T1000 (cell line): ENCODE data around the gene HIPK3.
"Not testable (repeated sequence)": the region's sequence is repeated elsewhere in the genome, so short reads cannot be mapped to it uniquely, and the experiment has no call there.

ENCODE experiments used
- DNase-seq: peaks from one replicate; lab custom pipeline; 2025; ENCODE audit warnings: mixed read lengths; lab: John Stamatoyannopoulos, UW

HIPK3 gene

DNA sequence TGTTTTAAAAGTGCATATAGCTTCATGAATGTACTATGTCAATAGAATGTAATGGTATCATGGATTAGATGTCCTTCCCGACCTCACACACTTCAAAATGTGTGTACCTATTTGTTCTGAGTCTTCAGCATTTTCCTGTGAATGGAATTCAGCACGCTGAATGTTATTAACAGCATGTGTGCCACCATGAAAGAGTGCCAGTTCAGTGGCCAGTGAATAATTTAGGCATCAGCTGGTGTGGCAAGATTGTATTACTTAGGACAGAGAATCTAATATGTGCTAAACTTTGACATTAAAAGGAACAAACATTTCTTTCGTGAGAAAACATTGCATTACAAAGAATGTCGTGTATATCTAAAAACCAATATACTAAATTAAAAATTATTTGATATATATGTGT, 46.4 kb downstream of the HIPK3 start:
- no peak for DNase-seq

DNA sequence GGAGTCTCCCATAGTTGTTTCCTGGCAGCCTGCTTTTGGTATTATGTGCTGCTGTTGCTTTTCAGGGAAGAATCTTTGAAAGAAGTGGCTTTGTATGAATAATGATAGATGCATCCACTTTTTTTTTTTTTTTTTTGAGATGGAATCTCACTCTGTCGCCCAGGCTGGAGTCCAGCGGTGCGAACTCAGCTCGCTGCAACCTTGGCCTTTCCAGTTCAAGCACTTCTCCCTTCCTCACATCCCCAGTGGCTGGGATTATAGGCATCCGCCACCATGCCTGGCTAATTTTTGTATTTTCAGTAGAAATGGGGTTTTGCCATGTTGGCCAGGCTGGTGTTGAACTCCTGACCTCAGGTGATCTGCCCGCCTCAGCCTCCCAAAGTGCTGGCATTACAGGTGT, 49.6 kb downstream of the HIPK3 start:
- not testable (repeated sequence) for DNase-seq

DNA sequence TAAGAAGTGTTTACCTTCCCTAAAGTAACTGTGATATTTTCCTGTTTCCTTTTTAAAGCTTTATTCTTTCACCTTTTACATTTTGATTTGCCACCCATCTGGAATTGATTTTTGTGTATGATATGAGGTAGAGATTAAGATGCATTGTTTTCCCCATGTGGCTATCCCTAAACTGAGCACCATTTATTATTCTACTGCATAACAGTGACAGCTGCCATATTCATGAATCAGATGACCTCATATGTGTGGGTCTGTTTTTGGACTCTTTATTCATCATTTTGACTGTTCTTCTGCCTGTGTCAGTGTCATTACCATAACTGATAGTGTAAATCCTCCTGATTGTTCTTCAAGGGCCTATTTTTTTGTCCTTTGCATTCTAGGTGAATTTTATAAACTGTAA, 50.8 kb downstream of the HIPK3 start:
- no peak for DNase-seq

DNA sequence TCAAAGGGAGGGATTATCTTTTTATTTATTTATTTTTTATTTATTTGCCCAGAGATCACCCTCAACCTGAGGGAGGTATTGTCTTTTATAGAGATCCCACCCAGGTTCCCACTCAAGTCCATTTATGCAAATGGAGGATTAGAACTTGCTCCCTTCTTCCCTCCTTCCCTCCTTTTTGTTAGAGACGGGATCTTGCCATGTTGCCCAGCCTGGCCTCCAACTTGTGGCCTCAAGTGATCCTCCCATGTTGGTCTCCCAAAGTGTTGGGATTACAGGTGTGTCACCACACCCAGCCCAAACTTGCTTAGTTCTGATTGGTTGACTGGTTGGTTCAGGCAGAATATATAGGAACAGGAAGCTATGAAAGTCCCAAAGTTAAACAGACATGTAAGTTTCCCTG, 51.9 kb downstream of the HIPK3 start:
- DNase-seq: no peak

DNA sequence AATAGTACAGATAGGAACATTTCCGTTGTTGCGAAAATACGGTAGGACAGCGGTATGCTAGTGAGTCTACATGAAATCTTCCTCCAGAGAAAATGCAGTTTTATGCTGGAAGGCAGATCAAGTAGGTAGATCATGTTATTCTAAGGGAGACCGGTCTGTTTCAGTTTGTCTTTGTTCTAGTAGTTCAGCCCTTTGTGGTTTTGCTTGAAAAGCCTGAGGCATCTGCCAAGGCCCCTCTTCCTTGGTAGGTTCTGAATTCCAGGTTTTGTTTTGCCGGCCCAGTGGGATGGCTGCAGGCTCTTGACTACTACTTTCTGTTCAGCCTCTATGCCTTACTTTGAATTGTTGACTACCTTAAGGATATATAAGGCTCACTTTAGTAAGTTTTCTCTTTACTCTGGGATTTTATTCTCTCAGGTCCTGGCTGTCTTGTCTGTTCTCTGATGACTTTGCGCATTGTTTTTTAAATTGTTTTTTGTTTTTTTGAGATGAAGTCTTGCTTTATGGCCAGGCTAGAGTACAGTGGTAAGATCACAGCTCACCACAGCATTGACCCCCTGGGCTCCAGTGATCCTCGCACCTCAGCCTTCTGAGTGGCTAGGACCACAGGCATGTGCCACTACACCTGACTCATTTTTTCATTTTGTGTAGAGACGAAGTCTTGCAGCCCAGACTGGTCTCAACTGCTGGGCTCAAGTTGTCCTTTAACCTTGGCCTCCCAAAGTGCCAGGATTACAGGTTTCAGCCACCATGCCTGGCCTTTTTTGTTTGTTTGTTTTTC, 53.7 kb downstream of the HIPK3 start:
- no peak for DNase-seq

DNA sequence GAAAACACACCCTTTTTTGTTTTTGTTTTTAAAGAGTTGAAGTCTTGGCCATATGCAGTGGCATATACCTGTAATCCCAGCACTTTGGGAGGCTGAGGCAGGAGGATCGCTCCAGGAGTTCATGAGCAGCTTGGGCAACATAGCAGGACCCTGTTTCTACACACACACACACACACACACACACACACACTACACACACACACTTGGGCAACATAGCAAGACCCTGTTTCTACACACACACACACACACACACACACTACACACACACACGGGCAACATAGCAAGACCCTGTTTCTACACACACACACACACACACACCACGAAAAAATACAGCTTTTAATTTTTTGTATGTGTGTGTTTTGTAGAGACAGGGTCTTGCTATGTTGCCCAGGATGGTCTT, 54.5 kb downstream of the HIPK3 start:
- no peak for DNase-seq

DNA sequence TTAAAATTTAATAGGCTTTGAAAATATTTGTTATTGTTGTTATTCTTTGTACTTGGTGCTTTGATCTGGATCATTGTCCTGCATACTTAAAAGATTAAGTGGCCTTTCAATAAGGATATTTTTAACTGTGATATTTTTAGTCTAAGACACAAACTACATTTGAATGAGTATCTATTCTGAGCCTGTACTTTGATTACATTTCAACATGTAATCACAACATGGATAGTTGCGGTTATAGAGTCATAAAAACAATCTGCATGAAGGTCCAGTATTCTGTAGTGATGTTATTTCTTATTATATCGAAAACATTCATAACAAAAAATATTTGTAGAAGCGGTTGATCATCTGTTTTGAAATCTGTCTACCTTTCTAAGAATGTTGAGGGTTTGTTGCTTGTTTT, 58.6 kb downstream of the HIPK3 start:
- no peak for DNase-seq

DNA sequence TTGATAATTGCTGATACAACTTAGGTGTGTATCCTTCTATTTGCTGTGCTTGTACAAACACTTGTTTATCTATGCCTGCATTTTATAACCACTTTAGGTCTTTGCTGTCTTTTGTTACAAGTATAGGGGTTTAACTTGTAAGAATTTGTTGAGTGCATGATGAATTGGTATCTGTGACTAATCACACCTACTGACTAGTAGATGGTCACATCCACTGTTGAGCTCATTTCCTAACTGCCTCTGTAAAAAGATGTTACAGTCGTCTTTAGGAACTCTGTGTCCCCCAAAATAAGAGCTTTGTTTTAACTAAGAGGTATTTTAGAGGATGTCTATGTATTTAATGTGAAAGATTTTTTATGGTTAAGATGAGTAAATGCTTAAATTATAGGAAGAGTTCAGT, 60.5 kb downstream of the HIPK3 start:
- DNase-seq: no peak

DNA sequence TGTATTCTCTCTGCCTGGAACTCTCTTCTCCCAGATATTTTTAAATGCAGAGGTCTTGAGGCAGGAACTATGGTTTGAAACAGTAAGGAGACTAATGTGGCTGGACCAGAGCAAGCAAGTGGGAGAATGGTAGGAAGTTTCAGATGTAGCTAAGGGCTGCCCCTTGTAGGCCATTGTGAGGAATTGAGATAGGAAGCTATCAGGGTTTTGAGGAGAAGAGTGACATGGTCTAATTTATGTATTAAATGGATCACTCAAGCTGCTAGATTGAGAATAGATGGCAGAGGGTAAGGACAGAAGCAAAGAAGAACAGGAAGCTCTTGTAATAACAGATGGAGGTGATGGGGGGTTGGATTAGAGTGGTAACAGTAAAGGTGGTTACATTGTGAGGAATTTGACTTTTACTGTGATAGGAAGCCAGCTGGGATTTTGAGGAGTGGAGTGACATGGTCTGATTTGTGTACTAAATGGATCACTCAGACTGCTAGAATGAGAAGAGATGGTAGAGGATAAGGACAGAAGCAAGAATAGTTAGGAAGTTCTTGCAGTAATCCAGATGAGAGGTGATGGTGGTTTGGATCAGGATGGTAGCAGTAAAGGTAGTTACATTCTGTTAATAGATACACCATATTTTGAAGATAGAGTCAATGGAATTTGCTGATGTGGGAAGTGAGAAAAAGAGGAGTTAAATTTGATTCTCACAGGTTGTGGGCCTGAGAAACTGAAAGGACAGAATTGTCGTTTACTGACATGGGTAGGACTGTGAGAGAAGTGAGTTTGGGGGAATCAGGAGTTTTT, 63.0 kb downstream of the HIPK3 start:
- no peak for DNase-seq

DNA sequence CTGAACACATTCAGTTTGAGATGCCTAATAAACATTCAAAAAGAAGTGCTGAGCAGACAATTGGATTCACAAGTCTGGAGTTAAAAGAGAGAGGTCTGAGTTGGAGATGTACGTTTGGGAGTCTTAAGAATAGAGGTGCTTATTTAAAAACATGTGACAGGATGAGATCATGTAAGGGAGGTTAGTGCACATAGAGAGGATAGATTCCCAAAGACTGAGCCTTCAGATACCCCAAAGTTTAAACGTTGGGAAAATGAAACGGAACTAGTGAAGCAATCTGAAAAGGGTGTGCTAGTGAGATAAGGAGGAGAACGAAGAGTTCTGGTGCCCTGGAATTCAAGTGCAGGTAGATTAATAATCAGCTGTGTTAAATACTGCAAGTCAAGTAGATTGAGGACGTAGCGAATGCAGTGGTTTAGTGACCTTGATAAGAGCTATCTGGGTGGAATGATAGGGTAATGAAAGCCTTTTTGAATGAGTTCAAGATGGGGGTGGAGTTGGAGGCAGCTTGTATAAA, 63.7 kb downstream of the HIPK3 start:
- no peak for DNase-seq

DNA sequence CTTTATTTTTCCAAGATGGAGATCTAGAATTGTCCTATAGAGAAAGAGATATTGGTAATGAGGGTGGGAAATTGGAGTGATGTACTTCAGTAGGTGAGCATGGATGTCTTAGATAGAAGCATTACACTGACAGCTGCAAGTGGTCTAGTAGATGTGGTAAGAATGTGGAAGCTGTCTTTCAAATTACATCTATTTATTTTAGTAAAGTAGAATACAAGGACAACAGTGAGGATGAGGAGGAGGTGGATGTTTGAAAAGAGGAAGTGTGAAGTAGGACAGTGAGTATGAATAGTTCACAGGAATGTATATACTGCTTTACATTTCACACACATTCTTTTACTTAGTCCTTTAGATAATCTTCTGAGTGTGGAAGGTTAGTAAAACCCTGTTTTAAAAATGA, 64.2 kb downstream of the HIPK3 start:
- no peak for DNase-seq

DNA sequence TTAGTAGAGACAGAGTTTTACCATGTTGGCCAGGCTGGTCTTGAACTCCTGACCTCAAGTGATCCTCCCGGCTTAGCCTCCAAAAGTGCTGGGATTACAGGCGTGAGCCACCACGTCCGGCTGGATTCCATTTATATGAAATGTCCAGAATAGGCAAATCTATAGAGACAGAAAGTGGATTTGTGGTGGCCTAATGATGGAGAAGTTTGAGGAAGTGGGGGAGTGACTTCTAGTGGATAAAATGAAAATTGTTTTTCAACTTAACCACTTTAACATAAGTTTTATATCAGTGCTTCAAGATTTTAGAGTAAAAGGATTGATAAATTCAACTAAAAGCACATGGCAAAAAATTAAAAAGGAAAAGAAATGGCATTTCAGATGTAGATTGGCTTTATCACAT, 66.2 kb downstream of the HIPK3 start:
- no peak for DNase-seq

DNA sequence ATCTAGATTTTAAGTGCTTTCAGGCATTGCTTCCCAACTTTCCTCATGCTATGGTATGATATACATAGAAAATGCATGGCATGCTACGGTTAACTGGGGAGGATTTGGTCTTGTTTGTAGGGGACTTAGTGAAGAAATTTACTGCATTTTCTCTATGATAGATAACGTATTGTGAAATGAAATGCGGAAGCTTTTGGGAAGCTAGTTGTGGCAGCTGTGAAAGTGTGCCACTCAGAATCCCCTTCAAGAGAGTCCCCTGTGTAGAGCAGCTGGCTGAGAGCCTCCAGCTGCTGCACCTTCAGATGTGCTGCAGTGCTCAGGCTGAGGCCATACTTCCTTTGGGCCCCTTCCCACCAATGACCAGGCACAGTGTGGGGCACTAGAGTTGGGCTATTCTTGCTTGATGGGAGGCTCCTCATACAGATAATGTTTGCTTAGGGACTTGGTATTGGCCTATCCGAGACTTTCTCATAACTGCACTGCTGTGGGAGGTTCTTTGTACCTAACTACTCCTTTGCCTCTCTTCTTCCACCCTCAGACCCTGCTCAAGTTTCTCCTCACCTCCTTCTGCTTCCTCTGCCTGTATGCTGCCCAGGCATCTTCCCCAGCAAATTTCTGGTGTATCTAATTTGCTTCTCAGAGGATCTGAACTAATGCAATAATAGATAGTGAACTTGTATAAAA, 67.3 kb downstream of the HIPK3 start:
- no peak for DNase-seq

DNA sequence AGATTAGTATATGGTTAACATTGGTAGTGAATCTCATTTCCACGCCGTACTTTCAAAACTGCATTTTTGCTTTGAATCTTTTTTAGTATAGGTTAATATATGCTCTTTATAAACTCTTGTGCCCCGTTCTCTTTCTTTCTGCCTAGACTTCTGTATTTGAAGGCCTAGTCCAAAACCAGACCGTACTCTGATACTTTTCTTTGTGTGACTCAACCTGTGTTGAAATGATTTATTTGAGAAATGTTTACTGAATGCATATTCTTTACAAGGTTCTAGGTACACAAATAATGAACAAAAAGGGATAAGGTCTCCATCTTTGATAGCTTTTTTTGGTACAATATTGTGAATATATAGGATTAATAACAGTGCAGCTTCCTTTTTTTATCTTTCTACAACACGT, 68.3 kb downstream of the HIPK3 start:
- no peak for DNase-seq

DNA sequence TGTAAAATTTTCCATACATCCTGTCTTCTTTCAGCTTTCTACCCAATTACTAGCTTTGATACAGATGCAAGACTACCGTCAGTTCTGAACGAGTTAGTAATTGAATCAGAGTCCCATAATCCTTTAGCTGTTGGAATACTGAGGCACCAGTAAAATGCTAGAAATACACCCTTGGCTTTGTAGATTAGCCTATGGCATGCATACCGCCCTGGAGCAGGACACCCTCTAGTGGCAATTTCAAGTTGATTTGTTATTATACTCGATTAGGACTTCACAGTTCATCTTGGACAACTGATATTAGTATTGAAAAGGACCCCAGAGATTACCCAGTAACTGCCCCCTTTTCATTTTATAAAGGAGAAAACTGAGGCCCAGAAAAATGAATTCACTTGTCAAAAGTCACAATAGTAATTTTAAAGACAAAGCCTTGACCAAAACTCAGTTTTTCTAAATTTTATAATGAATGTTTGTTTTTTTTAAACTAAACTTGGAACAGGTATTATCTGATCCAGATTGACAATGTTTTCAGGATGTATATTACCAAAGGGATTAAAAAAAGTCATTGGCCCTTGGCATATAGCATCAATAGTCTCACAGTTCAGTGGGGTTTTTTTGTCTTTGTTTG, 72.6 kb downstream of the HIPK3 start:
- no peak for DNase-seq

DNA sequence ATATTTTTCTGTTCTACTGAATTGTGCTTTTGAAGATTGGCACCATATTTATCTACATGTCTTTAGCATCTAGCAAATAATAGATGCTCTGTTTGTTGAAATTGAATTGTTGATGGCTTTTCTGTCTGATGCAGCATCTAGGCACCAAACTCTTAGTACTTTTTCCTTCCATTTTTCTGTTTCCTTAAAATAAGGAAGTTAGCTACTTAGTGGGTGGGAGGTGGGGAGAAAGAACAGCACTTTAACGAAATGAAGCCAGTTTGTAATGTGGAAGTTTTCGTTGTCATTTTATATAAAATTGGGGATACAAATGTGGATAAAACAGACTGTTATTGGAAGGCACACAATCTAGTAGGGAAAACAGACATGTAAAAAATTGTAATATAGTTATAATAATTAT, 76.6 kb downstream of the HIPK3 start:
- no peak for DNase-seq

DNA sequence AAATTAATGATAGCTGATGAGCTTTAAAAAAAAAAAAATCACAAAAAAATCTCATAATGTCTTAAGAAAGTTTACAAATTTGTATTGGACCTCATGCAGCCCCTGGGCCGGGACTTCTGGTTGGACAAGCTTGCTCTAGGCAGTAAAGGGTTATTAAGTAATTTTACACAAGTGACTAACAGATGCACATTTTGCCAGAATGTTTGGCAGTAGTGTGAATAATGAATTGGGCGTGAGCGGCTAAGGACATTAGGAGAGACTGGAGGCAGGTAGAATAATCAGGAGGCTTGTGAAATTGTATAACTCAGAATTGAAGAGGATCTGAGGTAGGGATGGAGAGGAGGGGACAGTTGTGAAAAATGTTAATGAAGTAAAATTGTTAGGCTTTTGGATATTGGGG, 77.4 kb downstream of the HIPK3 start:
- no peak for DNase-seq

DNA sequence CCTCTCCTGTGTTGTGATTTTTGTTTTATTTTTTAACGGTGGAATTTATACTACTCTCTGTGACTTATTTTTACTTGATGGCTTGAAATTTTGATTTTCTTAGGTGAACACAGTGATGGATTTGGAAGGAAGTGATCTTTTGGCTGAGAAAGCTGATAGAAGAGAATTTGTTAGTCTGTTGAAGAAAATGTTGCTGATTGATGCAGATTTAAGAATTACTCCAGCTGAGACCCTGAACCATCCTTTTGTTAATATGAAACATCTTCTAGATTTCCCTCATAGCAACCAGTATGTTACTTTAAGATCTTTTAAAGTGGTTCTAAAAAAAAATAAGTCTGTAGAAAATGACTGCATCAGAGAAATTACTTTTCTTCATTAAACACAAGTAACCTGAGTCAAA, 82.1 kb downstream of the HIPK3 start:
- no peak for DNase-seq

DNA sequence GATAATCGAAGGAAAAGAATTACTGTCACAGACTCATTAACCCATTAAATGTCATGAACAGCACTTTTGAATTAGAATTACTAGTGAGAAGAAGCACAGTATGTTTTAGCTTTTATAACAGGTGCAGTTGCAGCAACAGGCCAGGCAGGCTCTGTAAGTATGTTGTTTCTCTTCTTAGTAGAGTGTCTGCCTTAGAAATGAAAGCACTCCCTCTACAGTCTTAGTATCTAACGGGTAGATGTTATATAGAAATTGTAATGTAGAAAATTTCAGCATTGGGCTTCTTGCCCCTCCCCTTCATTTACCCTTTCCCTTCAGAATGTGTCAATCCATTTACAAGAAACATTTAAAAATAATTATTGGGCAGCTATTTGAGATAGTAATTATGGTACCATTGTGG, 87.4 kb downstream of the HIPK3 start:
- no peak for DNase-seq

DNA sequence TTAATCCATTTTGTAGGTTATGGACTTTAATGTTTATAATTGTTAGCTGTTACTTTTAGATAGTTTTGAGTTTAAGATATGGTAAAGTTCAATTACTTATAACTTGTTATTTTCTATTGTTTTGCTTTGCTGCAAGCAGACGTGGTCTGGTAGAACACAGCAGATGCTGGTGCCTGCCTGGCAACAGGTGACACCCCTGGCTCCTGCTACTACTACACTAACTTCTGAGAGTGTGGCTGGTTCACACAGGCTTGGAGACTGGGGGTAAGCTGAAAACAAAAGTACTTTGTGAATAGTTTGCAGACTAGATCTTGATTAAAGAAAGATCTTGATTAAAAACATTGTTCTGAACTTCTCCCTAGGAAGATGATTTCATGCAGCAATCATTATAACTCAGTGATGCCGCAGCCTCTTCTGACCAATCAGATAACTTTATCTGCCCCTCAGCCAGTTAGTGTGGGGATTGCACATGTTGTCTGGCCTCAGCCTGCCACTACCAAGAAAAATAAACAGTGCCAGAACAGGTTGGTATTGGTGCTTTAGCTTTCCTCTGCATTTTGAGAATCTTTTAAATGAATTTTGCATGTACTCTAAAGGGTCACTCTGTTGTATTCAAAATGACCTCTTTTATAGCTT, 90.4 kb downstream of the HIPK3 start:
- no peak for DNase-seq

DNA sequence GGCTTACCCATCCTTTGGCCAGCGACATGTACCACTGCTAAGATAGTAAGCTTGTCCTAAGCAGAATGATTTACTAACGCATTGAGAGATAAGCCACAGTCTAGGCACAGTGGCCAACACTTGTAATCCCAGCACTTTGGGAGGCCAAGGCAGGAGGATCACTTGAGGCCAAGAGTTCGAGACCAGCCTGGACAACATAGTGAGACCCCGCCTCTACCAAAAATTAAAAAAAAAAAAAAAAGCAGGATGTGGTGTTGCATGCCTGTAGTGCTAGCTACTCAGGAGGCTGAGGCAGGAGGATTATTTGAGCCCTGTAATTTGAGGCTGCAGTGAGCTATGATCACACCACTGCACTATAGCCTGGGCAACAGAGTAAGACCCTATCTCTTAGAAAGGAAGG, 93.1 kb downstream of the HIPK3 start:
- no peak for DNase-seq
